RWPE1 (cell line): Measurements from ENCODE around the gene PLA2G12A.

Source experiments
- CTCF ChIA-PET: fragments of 350-600 bp; sonication (Branson Sonifier 250); formaldehyde crosslinking; extraction: SDS; loops from one replicate; lab custom pipeline; 2021; lab: Yijun Ruan, JAX
- POLR2A ChIA-PET: fragments of 400-600 bp; formaldehyde crosslinking; extraction: SDS; loops from one replicate; lab custom pipeline; 2020; ENCODE audit warnings: antibody characterized with exemption; ENCODE audit not compliant: low non-redundant PET; lab: Yijun Ruan, JAX
- DNase-seq: peaks from one replicate; pipeline ENCODE4 v3.0.0; 2012; ENCODE audit warnings: low spot score
- H3K27ac ChIP-seq: fragments of 450-650 bp; 2 replicates; pipeline ENCODE4 v1.5.1; 2017
- TF ChIP-seq, protein P1 (sequence below): fragments of 450-650 bp; conservative IDR thresholded peaks from 2 replicates; pipeline ENCODE4 v1.5.1; 2017; ENCODE audit warnings: low read depth, mild to moderate bottlenecking

The PLA2G12A gene

GRCh38 chr4:109729718-109730618, at the start of gene PLA2G12A:
PLA2G12A (minus strand) TSS chr4:109730070; CDS start chr4:109729809, 261 bp downstream.
- POLR2A ChIA-PET = interaction anchor here (1.0 kb wide), 1 partner anchor 27 kb away, joined by 3 read pairs; the partner anchor contains the start of gene CASP6
- peak; percentile 91 for DNase-seq
- H3K27ac ChIP-seq = peak within 1 kb of the TSS; percentile 76
- TF ChIP-seq, protein P1, sequence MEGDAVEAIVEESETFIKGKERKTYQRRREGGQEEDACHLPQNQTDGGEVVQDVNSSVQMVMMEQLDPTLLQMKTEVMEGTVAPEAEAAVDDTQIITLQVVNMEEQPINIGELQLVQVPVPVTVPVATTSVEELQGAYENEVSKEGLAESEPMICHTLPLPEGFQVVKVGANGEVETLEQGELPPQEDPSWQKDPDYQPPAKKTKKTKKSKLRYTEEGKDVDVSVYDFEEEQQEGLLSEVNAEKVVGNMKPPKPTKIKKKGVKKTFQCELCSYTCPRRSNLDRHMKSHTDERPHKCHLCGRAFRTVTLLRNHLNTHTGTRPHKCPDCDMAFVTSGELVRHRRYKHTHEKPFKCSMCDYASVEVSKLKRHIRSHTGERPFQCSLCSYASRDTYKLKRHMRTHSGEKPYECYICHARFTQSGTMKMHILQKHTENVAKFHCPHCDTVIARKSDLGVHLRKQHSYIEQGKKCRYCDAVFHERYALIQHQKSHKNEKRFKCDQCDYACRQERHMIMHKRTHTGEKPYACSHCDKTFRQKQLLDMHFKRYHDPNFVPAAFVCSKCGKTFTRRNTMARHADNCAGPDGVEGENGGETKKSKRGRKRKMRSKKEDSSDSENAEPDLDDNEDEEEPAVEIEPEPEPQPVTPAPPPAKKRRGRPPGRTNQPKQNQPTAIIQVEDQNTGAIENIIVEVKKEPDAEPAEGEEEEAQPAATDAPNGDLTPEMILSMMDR = no peak
- CTCF ChIA-PET = no interaction called here

DNA sequence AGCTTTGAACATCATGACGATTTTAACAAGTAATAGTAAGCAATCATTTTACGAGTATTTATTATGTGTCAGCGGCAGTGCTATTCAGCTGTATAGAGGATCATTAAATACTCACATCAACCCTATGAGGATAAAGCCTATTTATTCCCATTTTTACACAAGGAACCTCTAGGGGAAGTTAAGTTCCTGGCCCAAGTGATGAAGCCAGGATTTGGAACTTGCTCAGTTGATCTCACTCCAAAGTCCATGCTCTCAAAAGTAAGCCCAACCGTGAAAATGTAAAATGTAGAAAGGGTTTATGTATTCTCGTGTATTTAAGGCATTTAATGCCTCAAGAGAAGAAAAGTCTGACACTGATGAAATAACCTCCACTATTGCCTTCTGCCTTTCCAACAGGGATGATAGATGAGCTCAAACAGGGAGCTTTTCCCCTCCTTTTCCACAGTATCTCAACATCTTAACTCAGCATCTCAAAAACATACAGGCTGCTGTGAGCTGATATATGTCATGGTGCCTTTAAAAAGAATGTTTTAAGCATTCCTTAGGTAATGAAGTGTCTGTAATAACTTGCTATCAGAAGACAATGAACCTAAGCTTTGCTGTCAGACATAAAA, 35.0 kb upstream of the PLA2G12A start:
- POLR2A ChIA-PET = no interaction called here
- CTCF ChIA-PET = no interaction called here
- DNase-seq = no peak
- TF ChIP-seq, protein P1 = no peak
- no peak overlapping the region for H3K27ac ChIP-seq

- no peak for DNase-seq
- no peak overlapping the region for H3K27ac ChIP-seq
- TF ChIP-seq, protein P1 = no peak
- ChIA-PET CTCF (no interaction called here), POLR2A (no interaction called here)
Observed at GRCh38 chr4:109764376-109764775, 34.5 kb upstream of the PLA2G12A start.

DNA sequence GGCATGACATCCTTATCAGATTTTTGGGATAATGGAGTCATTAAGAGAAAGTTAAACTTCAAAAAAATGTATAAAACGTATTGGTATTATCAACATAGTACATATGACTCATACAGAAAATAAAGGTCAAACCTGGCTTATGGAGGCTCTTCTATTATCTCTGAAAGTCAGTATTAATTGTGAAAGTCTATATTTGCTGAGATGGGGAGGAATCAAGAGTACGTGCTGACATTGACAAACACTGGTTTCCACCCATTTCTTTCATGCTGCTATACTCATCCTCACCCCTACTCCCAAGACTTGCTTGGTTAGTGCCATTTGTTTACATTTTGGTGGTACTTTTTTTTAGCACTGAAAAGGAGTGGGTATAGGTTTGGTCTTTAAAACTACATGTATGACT, 30.8 kb upstream of the PLA2G12A start:
- H3K27ac ChIP-seq = no peak overlapping the region
- CTCF ChIA-PET = no interaction called here
- TF ChIP-seq, protein P1 = no peak
- no peak for DNase-seq
- POLR2A ChIA-PET = no interaction called here

GRCh38 chr4:109755656-109756055, 25.8 kb upstream of the PLA2G12A start:
- POLR2A ChIA-PET = no interaction called here
- no peak overlapping the region for H3K27ac ChIP-seq
- TF ChIP-seq, protein P1 = no peak
- DNase-seq = no peak
- CTCF ChIA-PET = no interaction called here

- CTCF ChIA-PET = no interaction called here
- POLR2A ChIA-PET = no interaction called here
- DNase-seq = no peak
- H3K27ac ChIP-seq = no peak overlapping the region
- TF ChIP-seq, protein P1 = no peak
Observed at GRCh38 chr4:109754093-109754857, 24.4 kb upstream of the PLA2G12A start.
